ENCODE measurements around the gene SETBP1.

SETBP1 gene

DNA sequence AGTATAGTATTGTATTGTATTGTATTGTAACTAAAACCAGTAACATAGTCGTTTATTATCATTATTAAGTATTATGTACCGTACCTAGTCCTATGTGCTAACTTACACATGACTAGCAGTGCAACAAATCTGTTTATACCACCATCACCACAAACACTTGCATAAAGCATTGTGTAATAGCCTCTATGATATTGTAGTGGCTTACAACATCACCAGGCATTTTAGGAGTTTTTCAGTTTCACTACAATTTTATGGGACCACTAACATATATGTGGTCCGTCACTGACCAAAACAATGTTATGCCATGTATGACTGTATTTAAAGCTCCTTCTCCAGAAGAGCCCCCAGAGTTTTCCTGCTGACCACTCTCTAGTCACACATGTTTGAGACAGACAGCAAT, 306.2 kb downstream of the SETBP1 start:
- TF ChIP-seq POLR2AphosphoS5 (IDR thresholded peaks at IDR 0.05; ENCODE audit: low read depth, low read length) (no peak), TAF1 (IDR thresholded peaks at IDR 0.05; ENCODE audit: borderline replicate concordance, low read depth, low read length) (no peak), POLR2A (IDR thresholded peaks at IDR 0.05; ENCODE audit: low read depth, low read length) (no peak)
- no peak for FAIRE-seq
- DNase-seq (ENCODE audit: insufficient read length): no peak

DNA sequence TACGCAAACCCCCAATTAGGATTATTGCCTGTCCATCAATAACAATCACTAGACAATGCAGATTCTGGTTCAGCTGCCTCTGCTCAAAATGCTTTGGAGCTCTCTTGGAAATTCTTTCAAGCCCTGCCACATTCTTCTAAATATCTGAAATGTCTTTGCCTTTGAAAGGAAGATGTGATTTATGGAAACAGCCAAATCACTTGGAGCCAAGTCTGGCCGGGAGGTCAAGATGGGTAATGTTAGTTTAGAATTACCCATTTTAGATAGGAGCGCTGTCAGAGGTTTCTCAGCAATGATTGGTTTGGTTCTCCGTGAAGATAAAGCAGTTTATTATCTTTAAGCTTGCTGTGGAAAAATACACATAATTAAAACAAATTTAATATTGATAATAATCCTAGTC, 306.7 kb downstream of the SETBP1 start:
- FAIRE-seq (no peak), DNase-seq (ENCODE audit: insufficient read length) (no peak)
- TF ChIP-seq POLR2A (IDR thresholded peaks at IDR 0.05; ENCODE audit: low read depth, low read length) (no peak), POLR2AphosphoS5 (IDR thresholded peaks at IDR 0.05; ENCODE audit: low read depth, low read length) (no peak), TAF1 (IDR thresholded peaks at IDR 0.05; ENCODE audit: borderline replicate concordance, low read depth, low read length) (no peak)

DNA sequence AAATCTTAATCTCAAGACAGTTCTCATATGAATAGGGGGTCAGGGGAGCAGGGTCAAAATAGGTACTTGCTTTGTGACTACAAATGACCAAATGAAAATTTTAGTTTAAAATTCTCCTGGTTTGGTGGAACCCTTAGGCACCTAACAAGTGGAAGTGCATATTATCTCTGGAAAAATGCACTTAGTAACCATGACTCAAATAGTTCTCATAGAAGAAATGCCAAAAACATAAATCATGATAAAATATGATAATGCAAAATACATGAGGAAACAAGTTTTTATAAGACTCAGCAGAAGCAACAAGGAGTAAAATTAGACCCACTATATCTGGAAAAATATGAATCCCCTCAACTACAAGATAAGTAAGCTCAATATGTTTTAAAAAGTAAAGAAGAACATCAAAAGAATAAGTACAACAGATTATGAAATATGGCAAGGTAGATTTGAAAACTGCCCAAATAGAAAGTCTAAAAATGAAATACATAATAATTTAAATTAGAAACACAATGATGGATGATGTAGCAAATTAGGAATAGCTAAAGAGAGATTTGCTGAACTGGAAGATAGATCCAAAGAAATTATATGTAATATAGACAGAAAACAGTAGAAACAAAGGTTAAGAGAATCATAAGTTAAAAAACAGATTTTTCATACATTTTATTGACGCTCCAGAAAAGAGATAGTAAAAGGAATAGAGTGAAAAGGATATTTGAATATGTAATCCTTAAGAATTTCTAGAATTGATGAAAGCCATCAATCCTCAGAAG, 308.3 kb downstream of the SETBP1 start:
- FAIRE-seq (no peak), DNase-seq (ENCODE audit: insufficient read length) (no peak)
- no peak for TF ChIP-seq TAF1 (IDR thresholded peaks at IDR 0.05; ENCODE audit: borderline replicate concordance, low read depth, low read length)
- no peak for TF ChIP-seq POLR2A (IDR thresholded peaks at IDR 0.05; ENCODE audit: low read depth, low read length)
- no peak for TF ChIP-seq POLR2AphosphoS5 (IDR thresholded peaks at IDR 0.05; ENCODE audit: low read depth, low read length)

DNA sequence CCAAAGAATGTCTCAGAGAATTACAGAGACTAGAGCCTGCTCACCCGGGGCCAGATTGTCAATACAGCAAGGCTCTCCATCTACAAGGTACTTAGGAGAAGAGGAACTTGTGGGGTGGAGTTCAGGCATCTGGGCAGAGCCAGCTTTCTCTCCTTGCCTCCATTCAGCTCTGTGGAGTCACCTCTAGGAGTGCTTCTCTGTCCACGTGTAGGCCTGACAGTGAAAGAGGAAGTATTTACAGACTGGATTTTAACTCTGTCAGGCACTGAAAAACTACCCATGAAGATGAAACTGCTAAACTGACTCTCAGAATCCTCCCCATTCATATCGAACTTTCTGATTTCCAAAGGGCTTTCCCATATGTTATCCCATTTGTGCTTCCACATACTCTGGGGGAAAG, 315.6 kb downstream of the SETBP1 start:
- DNase-seq (ENCODE audit: insufficient read length) (no peak), FAIRE-seq (no peak)
- TF ChIP-seq POLR2AphosphoS5 (IDR thresholded peaks at IDR 0.05; ENCODE audit: low read depth, low read length): no peak
- TF ChIP-seq TAF1 (IDR thresholded peaks at IDR 0.05; ENCODE audit: borderline replicate concordance, low read depth, low read length): no peak
- TF ChIP-seq POLR2A (IDR thresholded peaks at IDR 0.05; ENCODE audit: low read depth, low read length): no peak

DNA sequence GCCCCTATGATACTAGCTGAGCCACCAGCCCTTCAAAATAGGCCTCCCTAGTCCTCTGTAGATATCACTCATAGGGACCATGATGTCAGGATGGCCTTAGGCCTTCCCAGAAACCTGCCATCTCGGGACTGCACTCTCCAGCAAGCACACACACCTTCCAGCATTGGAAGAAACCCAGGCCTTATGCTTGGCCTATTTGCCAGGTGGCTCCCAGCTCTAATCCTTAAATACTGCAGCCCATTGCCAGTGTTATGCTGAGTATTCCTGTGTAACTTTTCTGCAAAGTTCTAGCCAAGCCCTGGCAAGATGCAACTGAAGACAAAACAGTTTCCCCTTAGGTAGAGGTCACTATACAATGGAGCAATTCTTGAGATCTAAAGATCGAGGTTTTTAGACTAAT, 316.5 kb downstream of the SETBP1 start:
- TF ChIP-seq TAF1 (IDR thresholded peaks at IDR 0.05; ENCODE audit: borderline replicate concordance, low read depth, low read length) (no peak), POLR2AphosphoS5 (IDR thresholded peaks at IDR 0.05; ENCODE audit: low read depth, low read length) (no peak), POLR2A (IDR thresholded peaks at IDR 0.05; ENCODE audit: low read depth, low read length) (no peak)
- FAIRE-seq (no peak), DNase-seq (ENCODE audit: insufficient read length) (no peak)

DNA sequence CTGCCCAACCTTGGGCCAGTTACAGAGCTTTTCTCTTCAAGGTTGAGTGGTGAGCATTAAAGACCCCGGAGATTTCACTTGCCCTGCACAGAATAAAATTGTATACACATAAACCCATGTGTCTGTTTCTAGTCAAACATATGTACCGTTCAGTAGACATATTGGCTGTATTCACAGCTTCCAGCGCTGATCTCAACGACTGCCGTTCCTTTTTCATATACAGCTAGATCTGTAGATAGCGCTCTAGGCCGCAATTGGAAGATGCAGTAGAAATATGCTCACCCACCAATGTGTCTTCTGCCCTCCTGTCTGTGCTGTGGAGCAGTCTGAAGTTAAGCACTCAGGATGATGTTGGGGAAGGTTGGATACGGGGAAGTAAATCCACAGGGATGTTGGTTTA, 317.7 kb downstream of the SETBP1 start:
- DNase-seq (ENCODE audit: insufficient read length): no peak
- TF ChIP-seq POLR2A (IDR thresholded peaks at IDR 0.05; ENCODE audit: low read depth, low read length): no peak
- TF ChIP-seq TAF1 (IDR thresholded peaks at IDR 0.05; ENCODE audit: borderline replicate concordance, low read depth, low read length): no peak
- no peak for TF ChIP-seq POLR2AphosphoS5 (IDR thresholded peaks at IDR 0.05; ENCODE audit: low read depth, low read length)
- FAIRE-seq: no peak

DNA sequence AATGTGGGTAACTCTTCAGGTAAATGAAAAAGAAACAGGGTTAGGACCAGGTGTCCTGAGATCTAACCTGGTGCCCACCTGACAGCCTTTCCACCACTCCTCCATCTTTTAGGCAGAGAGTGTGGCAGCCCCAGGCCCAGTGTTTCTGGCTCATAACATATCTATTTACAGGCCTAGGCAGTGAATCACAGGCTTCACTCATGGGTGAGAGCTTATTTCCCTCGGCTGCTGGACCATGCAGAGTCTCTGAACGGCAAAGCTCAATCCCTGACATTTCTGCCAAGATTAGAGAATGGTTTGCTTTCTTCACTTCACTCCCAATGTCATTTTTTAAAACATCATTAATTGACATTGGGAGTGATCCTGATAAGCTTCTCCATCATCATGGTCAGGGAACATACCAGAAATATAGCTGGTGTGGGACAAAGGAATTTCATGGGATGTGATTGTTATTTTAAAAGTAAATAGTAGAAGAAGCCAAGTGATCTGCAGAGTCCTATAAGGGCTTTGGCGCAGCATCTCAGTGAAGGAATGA, 323.9 kb downstream of the SETBP1 start:
- no peak for DNase-seq (ENCODE audit: insufficient read length)
- no peak for FAIRE-seq

DNA sequence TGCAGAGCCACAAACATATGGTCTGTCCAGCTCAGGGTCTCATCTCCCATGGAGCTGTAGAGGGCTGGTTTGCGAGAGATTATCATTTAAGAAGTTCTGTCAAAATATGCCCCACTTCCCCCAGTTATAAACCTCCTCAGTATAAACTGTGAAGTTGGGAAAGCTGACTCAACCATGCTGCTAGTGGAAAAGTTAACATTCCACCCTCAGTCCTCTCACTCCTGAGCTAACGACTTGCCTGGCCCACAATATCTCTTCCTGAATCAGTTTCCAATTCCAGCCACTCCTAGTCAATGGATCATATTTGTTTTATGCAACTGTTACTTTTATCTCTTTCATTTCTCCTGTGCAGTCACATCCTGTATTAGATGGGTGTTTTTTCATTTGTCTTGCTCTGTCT, 326.2 kb downstream of the SETBP1 start:
- DNase-seq (ENCODE audit: insufficient read length) (no peak), FAIRE-seq (no peak)

More for the DNA sequence above, 323.9 kb downstream of the SETBP1 start:
- TF ChIP-seq POLR2A (IDR thresholded peaks at IDR 0.05; ENCODE audit: low read depth, low read length) (no peak), POLR2AphosphoS5 (IDR thresholded peaks at IDR 0.05; ENCODE audit: low read depth, low read length) (no peak), TAF1 (IDR thresholded peaks at IDR 0.05; ENCODE audit: borderline replicate concordance, low read depth, low read length) (no peak)

DNA sequence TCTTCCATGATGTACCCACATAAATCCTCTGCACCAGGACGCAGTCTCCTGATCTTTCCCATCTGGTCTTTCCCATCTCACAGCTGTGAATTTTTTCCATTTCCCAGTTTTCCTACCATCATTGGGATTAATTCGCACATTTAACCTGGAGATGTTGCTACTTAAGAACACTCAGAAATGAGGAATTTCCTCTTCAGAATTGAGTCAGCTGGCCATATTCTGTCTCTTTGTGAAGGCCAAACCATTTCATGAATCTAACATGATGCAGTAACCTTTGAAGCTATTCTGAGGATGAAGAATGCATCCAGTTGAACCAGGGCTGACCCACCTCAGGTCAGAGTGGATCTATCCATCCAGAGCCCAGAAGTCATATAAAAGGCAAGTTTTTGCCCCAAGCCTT, 326.8 kb downstream of the SETBP1 start:
- FAIRE-seq (no peak), DNase-seq (ENCODE audit: insufficient read length) (no peak)
- TF ChIP-seq TAF1 (IDR thresholded peaks at IDR 0.05; ENCODE audit: borderline replicate concordance, low read depth, low read length) (no peak), POLR2A (IDR thresholded peaks at IDR 0.05; ENCODE audit: low read depth, low read length) (no peak), POLR2AphosphoS5 (IDR thresholded peaks at IDR 0.05; ENCODE audit: low read depth, low read length) (no peak)

More for the DNA sequence above, 326.2 kb downstream of the SETBP1 start:
- TF ChIP-seq POLR2AphosphoS5 (IDR thresholded peaks at IDR 0.05; ENCODE audit: low read depth, low read length): no peak
- TF ChIP-seq TAF1 (IDR thresholded peaks at IDR 0.05; ENCODE audit: borderline replicate concordance, low read depth, low read length): no peak
- TF ChIP-seq POLR2A (IDR thresholded peaks at IDR 0.05; ENCODE audit: low read depth, low read length): no peak

DNA sequence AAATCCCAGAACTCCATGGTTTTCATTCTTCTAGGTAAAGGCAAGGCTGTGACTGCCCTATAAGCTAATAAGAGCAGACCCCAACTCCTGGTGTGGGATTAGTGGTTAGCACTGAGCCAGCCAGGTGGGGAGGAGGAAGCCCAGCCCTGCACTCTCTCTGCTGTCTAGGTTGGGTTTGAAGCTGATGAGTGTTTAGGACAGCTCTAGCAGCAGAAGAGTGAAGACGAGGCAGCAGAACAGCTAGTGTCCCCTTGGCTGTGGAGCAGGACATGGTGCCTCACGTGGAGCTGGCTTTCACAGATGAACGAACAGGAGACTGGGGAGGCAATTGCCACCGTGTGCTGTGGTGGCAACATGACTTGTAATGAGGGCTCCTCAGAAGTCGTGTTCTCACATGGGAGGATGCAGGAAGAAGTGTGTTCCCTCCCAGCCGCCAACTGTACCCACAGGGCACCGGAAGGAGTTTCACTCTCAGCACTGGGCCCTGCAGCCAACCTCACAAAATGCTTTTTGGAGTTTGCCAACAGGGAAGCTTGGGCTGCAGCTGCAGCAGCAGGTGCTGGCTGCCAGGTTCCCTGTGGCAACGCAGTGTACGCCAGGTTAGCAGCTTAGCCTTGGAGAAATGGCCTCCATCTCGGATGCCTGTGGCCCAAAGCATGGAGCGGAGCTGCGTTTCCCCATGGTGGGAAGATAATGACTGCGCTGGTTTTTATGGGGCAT, 328.2 kb downstream of the SETBP1 start:
- TF ChIP-seq POLR2A (IDR thresholded peaks at IDR 0.05; ENCODE audit: low read depth, low read length): no peak
- TF ChIP-seq TAF1 (IDR thresholded peaks at IDR 0.05; ENCODE audit: borderline replicate concordance, low read depth, low read length): no peak
- no peak for TF ChIP-seq POLR2AphosphoS5 (IDR thresholded peaks at IDR 0.05; ENCODE audit: low read depth, low read length)
- DNase-seq (ENCODE audit: insufficient read length) (no peak), FAIRE-seq (no peak)

DNA sequence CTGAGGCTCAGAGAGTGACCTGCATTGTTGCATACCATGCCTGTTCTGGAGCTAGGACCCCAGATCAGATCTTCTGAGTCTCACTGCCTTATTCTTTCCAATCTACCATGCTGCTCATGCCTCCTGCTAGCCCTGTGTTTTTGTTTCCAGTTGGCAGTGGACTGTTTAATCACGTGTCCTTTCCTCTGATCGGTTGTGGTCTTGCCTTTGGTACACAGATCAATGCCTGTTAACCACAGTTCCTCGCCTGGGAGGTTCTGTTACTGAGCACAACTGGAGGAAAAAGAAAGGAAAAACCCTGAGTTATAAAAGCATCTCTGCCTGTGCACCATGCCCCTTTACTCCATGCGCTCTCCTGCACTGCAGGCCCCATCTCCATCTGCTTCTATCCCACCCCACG, 329.1 kb downstream of the SETBP1 start:
- TF ChIP-seq POLR2AphosphoS5 (IDR thresholded peaks at IDR 0.05; ENCODE audit: low read depth, low read length) (no peak), POLR2A (IDR thresholded peaks at IDR 0.05; ENCODE audit: low read depth, low read length) (no peak), TAF1 (IDR thresholded peaks at IDR 0.05; ENCODE audit: borderline replicate concordance, low read depth, low read length) (no peak)
- FAIRE-seq: no peak

More for the DNA sequence above, 329.1 kb downstream of the SETBP1 start:
- no peak for DNase-seq (ENCODE audit: insufficient read length)
